HEK293 (cell line): ENCODE data around the gene VAV2.

ENCODE experiments used
- CTCF ChIA-PET: fragments of 350-600 bp; formaldehyde crosslinking; extraction: SDS; loops from one replicate; lab custom pipeline; 2021; ENCODE audit warnings: antibody characterized with exemption; lab: Yijun Ruan, JAX
- POLR2A ChIA-PET: fragments of 300-600 bp; formaldehyde crosslinking; extraction: SDS; loops from one replicate; lab custom pipeline; 2020; ENCODE audit warnings: antibody characterized with exemption, inconsistent platforms; lab: Yijun Ruan, JAX
- H3K27ac ChIP-seq: fragments of 200-500 bp; sonication (Bioruptor generic); 2 replicates; pipeline ENCODE4 v1.5.1; 2014; ENCODE audit warnings: low read depth, low read length, control low read depth, inconsistent platforms; ENCODE audit errors: extremely low read depth
- H3K36me3 ChIP-seq, 2 experiments: fragments of 200-500 bp in 1 of 2; sonication (Bioruptor generic) in 1 of 2; 1 replicate in 1 of 2; 2 replicates in 1 of 2; pipeline ENCODE4 v1.5.1; 2014 to 2017; ENCODE audit warnings: inconsistent platforms in 2 of 2, low read length in 2 of 2; ENCODE audit not compliant: control insufficient read depth in 2 of 2, insufficient read depth in 1 of 2
- H3K4me1 ChIP-seq: fragments of 200-500 bp; sonication (Bioruptor generic); 2 replicates; pipeline ENCODE4 v1.5.1; 2014; ENCODE audit warnings: mild to moderate bottlenecking, low read length, inconsistent platforms; ENCODE audit not compliant: control insufficient read depth, insufficient read depth
- H3K4me3 ChIP-seq: 2 replicates; pipeline ENCODE4 v1.5.1; 2011; ENCODE audit warnings: low read depth, mild to moderate bottlenecking, control low read depth, low read length, moderate library complexity
- H3K9me3 ChIP-seq: fragments of 200-500 bp; sonication (Bioruptor generic); 2 replicates; pipeline ENCODE4 v1.5.1; 2014; ENCODE audit warnings: low read depth, low read length, inconsistent platforms; ENCODE audit not compliant: control insufficient read depth, insufficient read depth
- ATF2 ChIP-seq: fragments of 450-650 bp; formaldehyde crosslinking; IDR thresholded peaks from 2 replicates; pipeline ENCODE4 v1.5.1; 2016; ENCODE audit warnings: missing biosample characterization, missing genetic modification characterization, low read depth
- EGR2 ChIP-seq: fragments of 450-650 bp; formaldehyde crosslinking; IDR thresholded peaks from 2 replicates; pipeline ENCODE4 v1.5.1; 2016; ENCODE audit warnings: low read depth, missing biosample characterization, missing genetic modification characterization
- GLIS2 ChIP-seq: fragments of 450-650 bp; formaldehyde crosslinking; IDR thresholded peaks from 2 replicates; pipeline ENCODE4 v1.5.1; 2016; ENCODE audit warnings: missing biosample characterization, missing genetic modification characterization
- HIC1 ChIP-seq: fragments of 450-650 bp; formaldehyde crosslinking; IDR thresholded peaks from 2 replicates; pipeline ENCODE4 v1.5.1; 2016; ENCODE audit warnings: missing biosample characterization, missing genetic modification characterization
- KLF1 ChIP-seq: fragments of 450-650 bp; formaldehyde crosslinking; IDR thresholded peaks from 2 replicates; pipeline ENCODE4 v1.5.1; 2016; ENCODE audit warnings: missing biosample characterization, missing genetic modification characterization
- KLF10 ChIP-seq: fragments of 450-650 bp; IDR thresholded peaks from 2 replicates; pipeline ENCODE4 v1.5.1; 2018; ENCODE audit warnings: missing biosample characterization, mild to moderate bottlenecking, missing genetic modification characterization
- KLF17 ChIP-seq: fragments of 450-650 bp; formaldehyde crosslinking; IDR thresholded peaks from 2 replicates; pipeline ENCODE4 v1.5.1; 2016; ENCODE audit warnings: missing biosample characterization, missing genetic modification characterization
- KLF9 ChIP-seq: fragments of 450-650 bp; formaldehyde crosslinking; IDR thresholded peaks from 2 replicates; pipeline ENCODE4 v1.5.1; 2016; ENCODE audit warnings: missing biosample characterization, missing genetic modification characterization, low read depth
- YY2 ChIP-seq: fragments of 450-650 bp; formaldehyde crosslinking; IDR thresholded peaks from 2 replicates; pipeline ENCODE4 v1.5.1; 2016; ENCODE audit warnings: missing biosample characterization, missing genetic modification characterization
- ZBTB17 ChIP-seq: fragments of 450-650 bp; formaldehyde crosslinking; IDR thresholded peaks from 2 replicates; pipeline ENCODE4 v1.5.1; 2016; ENCODE audit warnings: missing biosample characterization, missing genetic modification characterization
- ZBTB48 ChIP-seq: fragments of 450-650 bp; formaldehyde crosslinking; IDR thresholded peaks from 2 replicates; pipeline ENCODE4 v1.5.1; 2016; ENCODE audit warnings: missing biosample characterization, missing genetic modification characterization
- ZBTB8A ChIP-seq: fragments of 450-650 bp; formaldehyde crosslinking; IDR thresholded peaks from 2 replicates; pipeline ENCODE4 v1.5.1; 2016; ENCODE audit warnings: missing biosample characterization, missing genetic modification characterization
- ZFHX2 ChIP-seq: fragments of 450-650 bp; formaldehyde crosslinking; conservative IDR thresholded peaks from 2 replicates; pipeline ENCODE4 v1.5.1; 2016; ENCODE audit warnings: missing biosample characterization, missing genetic modification characterization
- ZFP41 ChIP-seq: fragments of 450-650 bp; formaldehyde crosslinking; IDR thresholded peaks from 2 replicates; pipeline ENCODE4 v1.5.1; 2016; ENCODE audit warnings: missing biosample characterization, missing genetic modification characterization, borderline replicate concordance
- ZNF16 ChIP-seq: fragments of 450-650 bp; formaldehyde crosslinking; IDR thresholded peaks from 2 replicates; pipeline ENCODE4 v1.5.1; 2016; ENCODE audit warnings: low read depth, missing biosample characterization, missing genetic modification characterization
- ZNF221 ChIP-seq: fragments of 450-650 bp; formaldehyde crosslinking; IDR thresholded peaks from 2 replicates; pipeline ENCODE4 v1.5.1; 2017; ENCODE audit warnings: missing biosample characterization, missing genetic modification characterization, borderline replicate concordance
- ZNF280D ChIP-seq: fragments of 450-650 bp; formaldehyde crosslinking; IDR thresholded peaks from 2 replicates; pipeline ENCODE4 v1.5.1; 2016; ENCODE audit warnings: missing biosample characterization, missing genetic modification characterization
- ZNF37A ChIP-seq: fragments of 450-650 bp; IDR thresholded peaks from 2 replicates; pipeline ENCODE4 v1.5.1; 2018; ENCODE audit warnings: missing biosample characterization, missing genetic modification characterization
- ZNF394 ChIP-seq: fragments of 450-650 bp; formaldehyde crosslinking; IDR thresholded peaks from 2 replicates; pipeline ENCODE4 v1.5.1; 2016; ENCODE audit warnings: missing biosample characterization, missing genetic modification characterization, mild to moderate bottlenecking, moderate library complexity, borderline replicate concordance
- ZNF510 ChIP-seq: fragments of 450-650 bp; formaldehyde crosslinking; IDR thresholded peaks from 2 replicates; pipeline ENCODE4 v1.5.1; 2018; ENCODE audit warnings: mild to moderate bottlenecking, missing genetic modification characterization, missing biosample characterization; ENCODE audit not compliant: insufficient replicate concordance
- ZNF600 ChIP-seq: fragments of 450-650 bp; formaldehyde crosslinking; IDR thresholded peaks from 2 replicates; pipeline ENCODE4 v1.5.1; 2016; ENCODE audit warnings: missing biosample characterization, missing genetic modification characterization
- ZNF777 ChIP-seq: fragments of 450-650 bp; formaldehyde crosslinking; IDR thresholded peaks from 2 replicates; pipeline ENCODE4 v1.5.1; 2017; ENCODE audit warnings: missing biosample characterization, missing genetic modification characterization, borderline replicate concordance
- ZNF791 ChIP-seq: fragments of 450-650 bp; formaldehyde crosslinking; IDR thresholded peaks from 2 replicates; pipeline ENCODE4 v1.5.1; 2016; ENCODE audit warnings: missing biosample characterization, missing genetic modification characterization
- ZNF792 ChIP-seq: fragments of 450-650 bp; formaldehyde crosslinking; IDR thresholded peaks from 2 replicates; pipeline ENCODE4 v1.5.1; 2016; ENCODE audit warnings: missing biosample characterization, missing genetic modification characterization
- TF ChIP-seq, protein P1 (sequence below): fragments of 450-650 bp; formaldehyde crosslinking; IDR thresholded peaks from 2 replicates; pipeline ENCODE4 v1.5.1; 2016; ENCODE audit warnings: missing biosample characterization, missing genetic modification characterization

VAV2 gene

DNA sequence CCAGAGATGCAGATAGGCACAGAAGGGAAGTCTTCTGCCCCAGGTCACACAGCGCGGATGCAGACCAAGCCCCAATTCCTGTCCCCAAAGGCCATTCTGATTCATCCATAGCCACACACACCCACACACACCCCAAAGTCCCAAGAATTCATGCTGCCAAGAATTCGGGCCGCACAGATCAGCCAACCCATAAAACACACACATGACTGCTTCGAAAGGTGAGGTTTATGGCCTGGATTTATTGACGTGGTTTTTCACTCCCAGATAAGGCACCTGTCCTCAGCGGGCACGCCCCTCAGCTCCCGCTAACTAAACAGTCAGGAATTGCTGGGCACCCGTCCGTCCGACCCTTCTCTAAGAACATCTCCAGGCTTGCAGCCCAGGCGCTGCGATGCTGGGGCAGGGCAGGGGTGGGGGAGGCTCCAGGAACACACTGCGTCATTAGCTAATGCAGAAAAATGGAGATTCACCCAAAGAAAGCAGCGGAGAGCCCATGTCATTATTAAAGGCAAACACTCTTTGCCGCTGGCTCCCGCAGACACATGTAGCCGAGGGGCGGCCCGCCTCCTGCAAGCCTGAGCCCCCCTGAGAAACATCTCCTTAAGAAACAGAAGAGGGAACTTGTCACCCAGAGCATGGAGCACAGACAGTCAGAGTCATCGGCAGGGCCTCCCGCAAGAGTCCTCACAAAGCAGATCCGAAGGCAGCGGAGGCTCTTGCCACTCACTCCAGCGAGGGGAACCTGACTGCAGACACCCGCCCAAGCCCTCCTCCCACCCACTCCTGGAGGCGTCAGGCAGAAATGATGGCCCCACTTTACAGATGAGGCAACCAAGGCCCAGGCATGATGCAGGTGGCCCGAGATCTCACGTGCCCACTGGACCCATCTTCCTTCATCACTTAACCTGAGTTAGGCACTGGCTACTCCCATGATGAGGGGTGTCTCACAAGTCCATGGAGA is 19.9 kb downstream of the VAV2 start:
- Histone ChIP-seq H3K27ac (no peak overlapping the region), H3K4me3 (no peak overlapping the region), H3K4me1 (peaks cover 5% of the 10 kb centered on the region; the same call in 1 of the 2 replicates), H3K36me3 (no peaks in the 10 kb centered on the region), H3K9me3 (no peaks in the 10 kb centered on the region)
- ChIA-PET CTCF (no interaction called here), POLR2A (no interaction called here)
- TF ChIP-seq YY2 (tag by site-specific recombination) (no peak), ZFP41 (no peak), ZBTB48 (tag by site-specific recombination) (no peak), ZNF16 (tag by site-specific recombination) (no peak), ZNF394 (tag by site-specific recombination) (no peak), ZNF792 (tag by site-specific recombination) (no peak), ZNF777 (tag by site-specific recombination) (no peak), KLF10 (tag by site-specific recombination) (no peak; the same call in 1 of the 2 replicates), ZNF280D (tag by site-specific recombination) (no peak), KLF9 (peak; percentile 51; the same call in 1 of the 2 replicates), ZNF37A (tag by site-specific recombination) (no peak), ZNF600 (tag by site-specific recombination) (0 out of 2 replicates have a peak, but pooled peaks have one; percentile 26), ATF2 (tag by site-specific recombination) (no peak), ZNF221 (tag by site-specific recombination) (no peak), ZNF791 (tag by site-specific recombination) (no peak), HIC1 (tag by site-specific recombination) (no peak), ZBTB17 (tag by site-specific recombination) (peak; percentile 16; the same call in 1 of the 2 replicates), ZNF510 (tag by site-specific recombination) (no peak), EGR2 (peak; percentile 35), KLF1 (peak; percentile 98), GLIS2 (tag by site-specific recombination) (no peak), KLF17 (tag by site-specific recombination) (peak; percentile 84), ZBTB8A (peak; percentile 28; the same call in 1 of the 2 replicates), ZFHX2 (tag by site-specific recombination) (peak; percentile 42; the same call in 1 of the 2 replicates)
- TF ChIP-seq, protein P1, sequence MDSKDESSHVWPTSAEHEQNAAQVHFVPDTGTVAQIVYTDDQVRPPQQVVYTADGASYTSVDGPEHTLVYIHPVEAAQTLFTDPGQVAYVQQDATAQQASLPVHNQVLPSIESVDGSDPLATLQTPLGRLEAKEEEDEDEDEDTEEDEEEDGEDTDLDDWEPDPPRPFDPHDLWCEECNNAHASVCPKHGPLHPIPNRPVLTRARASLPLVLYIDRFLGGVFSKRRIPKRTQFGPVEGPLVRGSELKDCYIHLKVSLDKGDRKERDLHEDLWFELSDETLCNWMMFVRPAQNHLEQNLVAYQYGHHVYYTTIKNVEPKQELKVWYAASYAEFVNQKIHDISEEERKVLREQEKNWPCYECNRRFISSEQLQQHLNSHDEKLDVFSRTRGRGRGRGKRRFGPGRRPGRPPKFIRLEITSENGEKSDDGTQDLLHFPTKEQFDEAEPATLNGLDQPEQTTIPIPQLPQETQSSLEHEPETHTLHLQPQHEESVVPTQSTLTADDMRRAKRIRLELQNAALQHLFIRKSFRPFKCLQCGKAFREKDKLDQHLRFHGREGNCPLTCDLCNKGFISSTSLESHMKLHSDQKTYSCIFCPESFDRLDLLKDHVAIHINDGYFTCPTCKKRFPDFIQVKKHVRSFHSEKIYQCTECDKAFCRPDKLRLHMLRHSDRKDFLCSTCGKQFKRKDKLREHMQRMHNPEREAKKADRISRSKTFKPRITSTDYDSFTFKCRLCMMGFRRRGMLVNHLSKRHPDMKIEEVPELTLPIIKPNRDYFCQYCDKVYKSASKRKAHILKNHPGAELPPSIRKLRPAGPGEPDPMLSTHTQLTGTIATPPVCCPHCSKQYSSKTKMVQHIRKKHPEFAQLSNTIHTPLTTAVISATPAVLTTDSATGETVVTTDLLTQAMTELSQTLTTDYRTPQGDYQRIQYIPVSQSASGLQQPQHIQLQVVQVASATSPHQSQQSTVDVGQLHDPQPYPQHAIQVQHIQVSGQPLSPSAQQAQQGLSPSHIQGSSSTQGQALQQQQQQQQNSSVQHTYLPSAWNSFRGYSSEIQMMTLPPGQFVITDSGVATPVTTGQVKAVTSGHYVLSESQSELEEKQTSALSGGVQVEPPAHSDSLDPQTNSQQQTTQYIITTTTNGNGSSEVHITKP (tag by site-specific recombination), result 0 out of 2 replicates have a peak, but pooled peaks have one; percentile 19
